Measurements from ENCODE around the gene FAM221B.

FAM221B gene

GRCh38 chr9:35792024-35792813, 36.3 kb downstream of the FAM221B start:
- DNase-seq (ENCODE audit: low read depth in 2 of 2), result no peak

GRCh38 chr9:35791297-35791921, 37.1 kb downstream of the FAM221B start, which contains the start of gene NPR2:
Gene NPR2 (plus strand): TSS chr9:35791591. CDS start chr9:35792409, 818 bp downstream.
- no peak for DNase-seq (ENCODE audit: low read depth in 2 of 2)

- DNase-seq (ENCODE audit: low read depth in 2 of 2), result peak; percentile 14 to 24
Measured at GRCh38 chr9:35790385-35791296, 37.9 kb downstream of the FAM221B start.

GRCh38 chr9:35790025-35790384, 38.5 kb downstream of the FAM221B start:
- no peak for DNase-seq (ENCODE audit: low read depth in 2 of 2)

- DNase-seq (ENCODE audit: low read depth in 2 of 2), result no peak
Measured at GRCh38 chr9:35789541-35789940, 39.0 kb downstream of the FAM221B start.

GRCh38 chr9:35783418-35783817, 45.1 kb downstream of the FAM221B start:
- no peak for DNase-seq (ENCODE audit: low read depth in 2 of 2)

- no peak for DNase-seq (ENCODE audit: low read depth in 2 of 2)
Measured at GRCh38 chr9:35781066-35781465, 47.5 kb downstream of the FAM221B start.

GRCh38 chr9:35778496-35778895, 50.0 kb downstream of the FAM221B start:
- no peak for DNase-seq (ENCODE audit: low read depth in 2 of 2)

GRCh38 chr9:35776018-35776417, 52.5 kb downstream of the FAM221B start:
- DNase-seq (ENCODE audit: low read depth in 2 of 2), result no peak

GRCh38 chr9:35774907-35775635, 53.5 kb downstream of the FAM221B start:
- DNase-seq (ENCODE audit: low read depth in 2 of 2), result no peak

GRCh38 chr9:35771943-35772342, 56.6 kb downstream of the FAM221B start:
- DNase-seq (ENCODE audit: low read depth in 2 of 2), result no peak

- DNase-seq (ENCODE audit: low read depth in 2 of 2), result no peak
Measured at GRCh38 chr9:35771534-35771933, 57.0 kb downstream of the FAM221B start.

GRCh38 chr9:35771075-35771433, 57.5 kb downstream of the FAM221B start:
- DNase-seq (ENCODE audit: low read depth in 2 of 2), result no peak

- DNase-seq (ENCODE audit: low read depth in 2 of 2), result no peak
Measured at GRCh38 chr9:35769763-35770162, 58.8 kb downstream of the FAM221B start.

- no peak for DNase-seq (ENCODE audit: low read depth in 2 of 2)
Measured at GRCh38 chr9:35767458-35767857, 61.1 kb downstream of the FAM221B start.

GRCh38 chr9:35766997-35767396, 61.5 kb downstream of the FAM221B start:
- DNase-seq (ENCODE audit: low read depth in 2 of 2), result no peak

All from stimulated activated CD4-positive, alpha-beta T cell treated with anti-CD3 and anti-CD28 coated beads, Interleukin-12 subunit alpha, Interleukin-12 subunit beta, amount 100 ng/mL, for 24 hours (primary cell).